ENCODE results near the gene RAI14.

Gene RAI14

DNA sequence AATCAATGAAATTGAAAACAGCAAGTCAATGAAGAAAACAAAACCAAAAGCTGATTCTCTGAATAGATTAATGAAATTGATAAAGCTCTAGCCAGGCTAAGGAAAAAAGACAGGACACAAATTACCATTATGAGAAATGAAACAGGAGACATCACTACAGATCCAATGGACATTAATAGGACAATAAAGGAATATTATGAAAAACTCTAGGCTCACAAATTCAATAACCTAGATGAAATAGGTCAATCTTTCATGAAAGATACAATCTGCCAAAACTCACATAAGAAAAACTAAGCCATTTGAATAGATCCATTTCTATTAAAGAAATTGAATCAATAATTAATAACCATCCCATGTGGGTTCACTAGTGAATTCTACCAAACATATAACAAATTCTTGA, 220.1 kb downstream of the RAI14 start:
- DNase-seq (ENCODE audit: insufficient read length, low spot score) (no peak), FAIRE-seq (no peak)

DNA sequence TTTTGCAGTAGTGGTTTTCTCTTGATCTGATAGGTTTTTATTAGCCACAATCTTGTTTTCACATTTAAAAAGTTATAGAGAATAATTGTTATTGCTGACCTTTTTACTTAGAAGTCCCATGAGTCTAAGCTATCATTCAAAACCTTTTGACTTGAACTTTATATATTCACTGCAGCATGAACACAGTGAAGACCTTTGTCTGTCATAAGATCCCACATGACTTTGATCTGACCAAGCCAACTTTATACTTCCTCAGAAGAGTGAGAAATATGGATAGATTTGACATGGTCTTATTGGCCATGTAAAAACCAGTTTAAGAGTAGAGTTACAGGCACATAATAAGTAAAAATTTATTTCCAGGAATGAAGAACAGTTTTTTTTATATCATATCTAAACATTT, 225.1 kb downstream of the RAI14 start:
- no peak for DNase-seq (ENCODE audit: insufficient read length, low spot score)
- FAIRE-seq: no peak
